H1 (cell line): ENCODE results near the gene CDC42. TPM values are rescaled to one million over a fixed set of nuclear protein-coding genes. Genes with fewer than 3 reads are reported as not detected.

Source experiments
- EP300 ChIP-seq, 2 experiments: IDR thresholded peaks; 1 replicate in 1 of 2; 2 replicates in 1 of 2; pipeline ENCODE4 v1.6.1; 2011 to 2012; ENCODE audit warnings: low read depth in 2 of 2, low read length in 2 of 2, mild to moderate bottlenecking in 2 of 2, borderline replicate concordance in 1 of 2, inconsistent platforms in 1 of 2, moderate library complexity in 1 of 2
- polyA plus RNA-seq, 7 experiments: library from polyadenylated mRNA; depleted of rRNA in 3 of 7; stranded (reverse) in 5 of 7; unstranded in 2 of 7; fragments of >200 nt in 5 of 7; fragments of 200-250 nt in 2 of 7; gene quantifications; 1 replicate in 5 of 7; 2 replicates in 1 of 7; 4 replicates in 1 of 7; pipeline versions ENCODE4 v1.2.1 to v1.2.3, GENCODE V29; 2011 to 2013; ENCODE audit warnings: missing spikeins in 2 of 7, mixed read lengths in 2 of 7
- total RNA-seq: library from RNA; stranded (reverse); fragmentation: NEBNext Ultra II Directional; extraction: Animal tissue kit (Norgen Biotek cat#: 25700); gene quantifications from 2 replicates; pipeline ENCODE4 v1.2.1, GENCODE V29; 2021

Gene CDC42
- total and polyA plus RNA-seq, 2 of the 8 experiments (the other 6 are each of a cell fraction or from before 2014, with no cell fraction given), result 110 to 179 TPM

DNA sequence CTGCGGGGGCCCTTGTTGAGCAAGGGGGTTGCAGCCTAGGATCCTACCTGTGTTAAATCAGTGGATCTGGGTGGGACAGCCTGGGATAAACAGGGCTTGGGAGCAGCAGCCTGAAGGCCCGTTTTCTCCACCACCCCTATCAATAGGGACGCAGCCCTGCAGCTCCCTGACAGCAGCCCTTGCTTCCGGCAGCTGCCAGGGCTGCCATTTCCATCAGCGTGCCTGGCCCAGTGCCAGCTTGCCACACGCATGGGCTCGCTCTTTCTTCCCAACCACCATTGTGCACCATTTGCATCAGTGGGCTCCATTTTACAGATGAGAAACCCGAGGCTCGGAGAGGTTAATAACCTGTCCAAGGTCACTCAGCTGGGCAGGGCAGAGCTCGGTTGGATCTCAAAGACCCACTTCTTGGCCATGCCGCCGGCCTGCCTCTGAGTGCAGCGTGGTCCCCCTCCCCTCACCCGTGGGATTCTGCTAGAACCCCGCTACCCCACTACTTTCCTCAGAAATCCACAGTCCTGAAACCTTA, 86.6 kb downstream of the CDC42 start (continued):
- TF ChIP-seq EP300 (IDR thresholded peaks at IDR 0.05; ENCODE audit: borderline replicate concordance in 1 of 2, low read depth in 2 of 2, low read length in 2 of 2), result no peak
